HG03521 (cell line): Measurements from ENCODE around the gene SLC26A1.

Source experiments
- ATAC-seq: cut with Tn5 transposase; IDR thresholded peaks from one replicate; pipeline ENCODE4 v1.9.1; 2021; ENCODE audit warnings: mild to moderate bottlenecking, moderate library complexity; ENCODE audit not compliant: unreplicated experiment

SLC26A1 gene

GRCh38 chr4:1014291-1015167, 21.3 kb upstream of the SLC26A1 start:
- ATAC-seq = no peak

- ATAC-seq = no peak
Measured at GRCh38 chr4:1013225-1014073, 20.2 kb upstream of the SLC26A1 start.

GRCh38 chr4:1012034-1012739, 19.0 kb upstream of the SLC26A1 start:
- ATAC-seq = no peak

GRCh38 chr4:1011666-1012033, 18.4 kb upstream of the SLC26A1 start:
- no peak for ATAC-seq

- ATAC-seq = peak; percentile 44
Measured at GRCh38 chr4:1011022-1011665, 17.9 kb upstream of the SLC26A1 start, which contains the start of gene FGFRL1. TSS of gene FGFRL1 (plus strand) at chr4:1011626. CDS start at chr4:1012486, 860 bp downstream.

GRCh38 chr4:1010395-1011021, 17.3 kb upstream of the SLC26A1 start:
- no peak for ATAC-seq

GRCh38 chr4:1009542-1010394, 16.6 kb upstream of the SLC26A1 start:
- peak; percentile 32 for ATAC-seq

GRCh38 chr4:1008840-1009541, 15.8 kb upstream of the SLC26A1 start:
- peak; percentile 7 for ATAC-seq

GRCh38 chr4:1006856-1007255, 13.7 kb upstream of the SLC26A1 start:
- no peak for ATAC-seq

- ATAC-seq = no peak
Measured at GRCh38 chr4:1004557-1005485, 11.6 kb upstream of the SLC26A1 start.

GRCh38 chr4:1004071-1004418, 10.8 kb upstream of the SLC26A1 start:
- ATAC-seq = no peak

GRCh38 chr4:1003271-1004070, 10.3 kb upstream of the SLC26A1 start:
- ATAC-seq = no peak

- no peak for ATAC-seq
Measured at GRCh38 chr4:1002631-1003251, 9.5 kb upstream of the SLC26A1 start.

GRCh38 chr4:1002131-1002630, 9.0 kb upstream of the SLC26A1 start:
- no peak for ATAC-seq

GRCh38 chr4:1001561-1002130, 8.4 kb upstream of the SLC26A1 start:
- no peak for ATAC-seq

GRCh38 chr4:1000686-1001260, 7.6 kb upstream of the SLC26A1 start:
- ATAC-seq = no peak
